Transverse colon (tissue), 4 donors: ENCODE data around the gene STAB1. TPM values are rescaled to one million over a fixed set of nuclear protein-coding genes. Genes with fewer than 3 reads are reported as not detected.

Source experiments
- DNase-seq: peaks from one replicate; pipeline ENCODE4 v3.0.0-alpha.2; 2019
- H3K27ac ChIP-seq, 4 donors: fragments of 200-600 bp; sonication (generic); 2 replicates each; pipeline ENCODE4 v1.5.1; 2016 to 2018; ENCODE audit warnings: inconsistent platforms in 4 of 4
- H3K27me3 ChIP-seq: fragments of 200-600 bp; sonication (generic); 2 replicates; pipeline ENCODE4 v1.5.1; 2017; ENCODE audit warnings: inconsistent platforms
- H3K36me3 ChIP-seq, 4 donors: fragments of 200-600 bp; sonication (generic); 2 replicates each; pipeline ENCODE4 v1.5.1; 2017 to 2019; ENCODE audit warnings: inconsistent platforms in 4 of 4
- H3K4me1 ChIP-seq, 4 donors: fragments of 200-600 bp; sonication (generic); 2 replicates each; pipeline ENCODE4 v1.5.1; 2017 to 2020; ENCODE audit warnings: inconsistent platforms in 4 of 4
- H3K4me3 ChIP-seq, 4 donors: fragments of 200-600 bp; sonication (generic); 1 replicate in 1 of 4; 2 replicates in 3 of 4; pipeline versions ENCODE4 v1.5.1 to v1.6.1; 2017 to 2019; ENCODE audit warnings: inconsistent platforms in 4 of 4
- H3K9me3 ChIP-seq, 2 donors: fragments of 200-600 bp; sonication (generic); 2 replicates each; pipeline ENCODE4 v1.5.1; 2017 to 2019; ENCODE audit warnings: inconsistent platforms in 2 of 2
- CTCF ChIP-seq, 5 experiments: fragments of 200-600 bp in 3 of 5; fragments of 450-650 bp in 2 of 5; sonication (generic) in 3 of 5; IDR thresholded peaks; 1 replicate in 2 of 5; 2 replicates in 3 of 5; pipeline ENCODE4 v1.5.1; 2016 to 2017; ENCODE audit warnings: antibody characterized with exemption in 5 of 5, inconsistent platforms in 3 of 5, mild to moderate bottlenecking in 2 of 5, moderate library complexity in 1 of 5
- EP300 ChIP-seq: sonication (generic); formaldehyde crosslinking; IDR thresholded peaks from one replicate; pipeline ENCODE4 v1.6.1; 2017; ENCODE audit warnings: antibody characterized with exemption, low read depth
- POLR2A ChIP-seq: fragments of 450-650 bp; IDR thresholded peaks from one replicate; pipeline ENCODE4 v1.6.1; 2016; ENCODE audit warnings: antibody characterized with exemption, mild to moderate bottlenecking, moderate library complexity
- POLR2AphosphoS5 ChIP-seq, 3 donors: sonication (generic); formaldehyde crosslinking; IDR thresholded peaks; one replicate each; pipeline ENCODE4 v1.6.1; 2016; ENCODE audit warnings: antibody characterized with exemption in 3 of 3
- WGBS, 2 donors: methylation state at CpG; one replicate each; pipeline ENCODE4 v1.1.5; 2018; ENCODE audit warnings: low coverage in 1 of 2; 5-methylcytosine and 5-hydroxymethylcytosine counted together
- in situ Hi-C, 4 donors: fragments of 200-750 bp; cut with MboI; loops; one replicate each; pipeline versions ENCODE4 v1.15.0 to v1.15.1; 2017; ENCODE audit warnings: low sequenced_read_pairs in 3 of 4, low pct_ligation_motif_present in 1 of 4, low pct_unique_long_range_greater_than_20kb in 1 of 4
- intact Hi-C: fragments of 100-400 bp; cut with DNase I; formaldehyde crosslinking; loops from one replicate; pipeline ENCODE4 v1.15.1; 2023; ENCODE audit warnings: low total_unique reads
- total RNA-seq, 4 donors: library from RNA; depleted of rRNA; stranded (reverse); fragments of >200 nt; gene quantifications; one replicate each; pipeline ENCODE4 v1.1.0, GENCODE V29; 2016

Gene STAB1
- total RNA-seq, 4 donors from 2014 or later, result 42.6 to 152 (median 70.3) TPM

- DNase-seq, result no peak
- Histone ChIP-seq H3K36me3 (no peaks in the 10 kb centered on the region), H3K4me1 (peaks cover 13 to 32% (median 20%) of the 10 kb centered on the region in 4 donors), H3K9me3 (no peaks in the 10 kb centered on the region), H3K27me3 (no peaks in the 10 kb centered on the region), H3K27ac (no peak overlapping the region), H3K4me3 (no peak overlapping the region)
- TF ChIP-seq CTCF (IDR thresholded peaks at IDR 0.05) (no peak), POLR2AphosphoS5 (IDR thresholded peaks at IDR 0.05) (no peak), EP300 (no peak), POLR2A (no peak)
- 90% methylated on average over 6 of the region's 6 CpGs; no CpG with 5 or more reads in 1 of the 2 donors for WGBS, 2 donors
- in situ Hi-C loops, result no loop called here
- intact Hi-C loops, result no loop called here
These were observed 43.0 kb upstream of the STAB1 start for GRCh38 chr3:52452126-52452525.

GRCh38 chr3:52452570-52453221 is 42.4 kb upstream of the STAB1 start:
- H3K4me1 ChIP-seq, result peaks cover 13 to 33% (median 20%) of the 10 kb centered on the region in 4 donors
- WGBS, 2 donors, result 78% methylated on average over 11 of the region's 11 CpGs; no CpG with 5 or more reads in 1 of the 2 donors
- no peaks in the 10 kb centered on the region for H3K36me3 ChIP-seq
- H3K27ac ChIP-seq, result no peak overlapping the region
- no peaks in the 10 kb centered on the region for H3K27me3 ChIP-seq
- no peak for TF ChIP-seq POLR2A
- no peak for TF ChIP-seq CTCF (IDR thresholded peaks at IDR 0.05)
- TF ChIP-seq POLR2AphosphoS5 (IDR thresholded peaks at IDR 0.05), result no peak
- no peak for TF ChIP-seq EP300
- H3K9me3 ChIP-seq, result no peaks in the 10 kb centered on the region
- DNase-seq, result no peak
- in situ Hi-C loops (no loop called here), intact Hi-C loops (no loop called here)
- no peak overlapping the region for H3K4me3 ChIP-seq

- in situ Hi-C loops (no loop called here), intact Hi-C loops (no loop called here)
- Histone ChIP-seq H3K4me1 (peaks cover 13 to 33% (median 20%) of the 10 kb centered on the region in 4 donors), H3K9me3 (no peaks in the 10 kb centered on the region), H3K4me3 (peak within 1 kb of the TSS in 3 of 4 donors; percentile 86 to 98 (median 91)), H3K27me3 (no peaks in the 10 kb centered on the region), H3K36me3 (peaks cover 0 to 7% (median 0%) of the 10 kb centered on the region in 4 donors), H3K27ac (peak within 1 kb of the TSS; percentile 88 to 92 (median 90))
- peak; percentile 35 for DNase-seq
- TF ChIP-seq CTCF (IDR thresholded peaks at IDR 0.05) (no peak), EP300 (no peak), POLR2AphosphoS5 (IDR thresholded peaks at IDR 0.05) (no peak), POLR2A (no peak)
- WGBS, 2 donors, result 64 to 73% methylated on average over 5 to 15 of the region's 16 CpGs
These were observed 41.5 kb upstream of the STAB1 start, which contains the start of gene TNNC1 for GRCh38 chr3:52453496-52454249. TNNC1 (minus strand) TSS chr3:52454041; CDS start chr3:52454015, 26 bp downstream.

GRCh38 chr3:52454250-52454937 is 40.7 kb upstream of the STAB1 start:
- in situ Hi-C loops (no loop called here), intact Hi-C loops (no loop called here)
- Histone ChIP-seq H3K4me3 (peak overlapping the region in 3 of 4 donors; percentile 86 to 98 (median 91)), H3K27ac (peak overlapping the region; percentile 88 to 92 (median 90)), H3K27me3 (no peaks in the 10 kb centered on the region), H3K9me3 (no peaks in the 10 kb centered on the region), H3K4me1 (peaks cover 13 to 33% (median 20%) of the 10 kb centered on the region in 4 donors), H3K36me3 (peaks cover 0 to 12% (median 0%) of the 10 kb centered on the region in 4 donors)
- DNase-seq, result no peak
- TF ChIP-seq EP300, result no peak
- no peak for TF ChIP-seq CTCF (IDR thresholded peaks at IDR 0.05)
- TF ChIP-seq POLR2AphosphoS5 (IDR thresholded peaks at IDR 0.05), result no peak
- TF ChIP-seq POLR2A, result no peak
- WGBS, 2 donors, result 0 to 48% methylated on average over 1 to 8 of the region's 8 CpGs
